GM20000 (cell line): ENCODE measurements around the gene TRIM41.
"Not testable (repeated sequence)": the region's sequence is repeated elsewhere in the genome, so short reads cannot be mapped to it uniquely, and the experiment has no call there.

ENCODE experiments used
- DNase-seq: peaks from one replicate; pipeline ENCODE4 v3.0.0; 2012; ENCODE audit warnings: low spot score
- CTCF ChIP-seq: IDR thresholded peaks from 2 replicates; pipeline ENCODE4 v1.5.1; 2012; ENCODE audit warnings: mild to moderate bottlenecking, control low read depth; ENCODE audit errors: extremely low read depth, missing control alignments

Gene TRIM41

GRCh38 chr5:181281984-181282316 lies 58.9 kb downstream of the TRIM41 start:
- TF ChIP-seq CTCF = no peak
- DNase-seq = no peak

- not testable (repeated sequence) for DNase-seq
Observed at GRCh38 chr5:181282415-181282814, 59.3 kb downstream of the TRIM41 start.

GRCh38 chr5:181282874-181283273 lies 59.8 kb downstream of the TRIM41 start:
- DNase-seq = no peak
- no peak for TF ChIP-seq CTCF

- TF ChIP-seq CTCF = no peak
- DNase-seq = no peak
Observed at GRCh38 chr5:181283347-181283746, 60.3 kb downstream of the TRIM41 start.

- not testable (repeated sequence) for DNase-seq
Observed at GRCh38 chr5:181283841-181284755, 61.0 kb downstream of the TRIM41 start.
